C4-2B (cell line): Measurements from ENCODE around the gene SIGLEC1.

Experiments
- H3K27ac ChIP-seq: fragments of 450-650 bp; 2 replicates; pipeline ENCODE4 v1.5.1; 2017
- CTCF ChIP-seq: fragments of 450-650 bp; conservative IDR thresholded peaks from 2 replicates; pipeline ENCODE4 v1.5.1; 2017; ENCODE audit warnings: mild to moderate bottlenecking
- ZFX ChIP-seq: fragments of 450-650 bp; IDR thresholded peaks from 2 replicates; pipeline ENCODE4 v1.6.1; 2017

The SIGLEC1 gene

GRCh38 chr20:3738111-3739053 is 26.0 kb upstream of the SIGLEC1 start:
- peak overlapping the region; percentile 51 for H3K27ac ChIP-seq
- TF ChIP-seq ZFX (no peak), CTCF (no peak)

DNA sequence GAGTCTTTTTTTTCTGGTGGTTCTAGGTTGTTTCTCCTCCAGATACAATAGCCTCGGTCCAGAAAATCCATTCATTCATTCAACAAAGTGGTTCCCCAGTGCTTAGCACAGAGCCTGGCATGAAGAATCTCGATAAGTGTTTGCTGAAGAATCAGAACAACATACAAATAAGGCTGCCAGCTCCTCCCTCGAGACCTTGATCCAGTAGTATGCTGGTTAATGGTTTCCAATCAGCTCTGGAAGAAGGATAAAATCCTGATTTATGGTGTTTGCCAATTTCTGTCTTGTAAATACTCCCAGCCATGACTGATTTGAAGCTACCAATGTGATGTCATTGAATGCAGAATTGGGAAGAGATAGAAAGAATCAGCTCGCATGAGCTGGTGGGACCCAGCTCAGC is 23.4 kb upstream of the SIGLEC1 start:
- no peak overlapping the region for H3K27ac ChIP-seq
- no peak for TF ChIP-seq ZFX
- TF ChIP-seq CTCF: no peak

DNA sequence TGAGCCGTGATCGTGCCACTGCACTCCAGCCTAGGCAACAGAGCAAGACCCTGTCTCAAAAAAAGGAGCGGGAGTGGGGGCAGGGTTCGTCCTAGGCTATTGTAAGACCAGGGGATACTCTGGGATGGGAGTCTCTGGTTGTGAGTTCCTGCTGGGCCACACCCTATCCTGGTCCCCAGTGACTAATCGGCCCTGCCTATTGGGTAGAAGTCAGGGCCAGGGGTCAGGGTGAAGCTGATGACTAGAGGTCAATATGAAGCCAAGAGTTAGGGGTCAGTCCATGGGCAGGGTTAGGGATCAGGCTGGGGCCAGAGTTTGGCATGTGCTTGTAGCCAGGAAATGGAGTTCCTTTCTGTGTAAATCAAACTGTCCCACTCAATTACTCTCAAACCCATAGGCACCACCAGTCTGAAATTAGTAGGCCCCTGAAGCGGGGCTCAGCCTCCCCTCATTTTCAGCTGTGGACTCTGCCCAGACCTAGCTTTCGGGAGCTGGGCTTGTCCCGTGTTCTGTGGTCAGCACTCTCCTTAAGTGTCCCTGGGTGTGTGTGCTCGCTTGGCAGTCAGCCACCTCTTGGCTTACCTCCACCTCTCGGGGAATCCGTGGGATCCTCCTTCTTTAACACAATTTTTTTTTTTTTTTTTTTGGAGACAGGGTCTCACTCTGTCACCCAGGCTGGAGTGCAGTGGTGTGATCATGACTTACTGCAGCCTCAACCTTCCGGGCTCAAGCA is 21.9 kb upstream of the SIGLEC1 start:
- TF ChIP-seq ZFX: no peak
- no peak for TF ChIP-seq CTCF
- no peak overlapping the region for H3K27ac ChIP-seq

DNA sequence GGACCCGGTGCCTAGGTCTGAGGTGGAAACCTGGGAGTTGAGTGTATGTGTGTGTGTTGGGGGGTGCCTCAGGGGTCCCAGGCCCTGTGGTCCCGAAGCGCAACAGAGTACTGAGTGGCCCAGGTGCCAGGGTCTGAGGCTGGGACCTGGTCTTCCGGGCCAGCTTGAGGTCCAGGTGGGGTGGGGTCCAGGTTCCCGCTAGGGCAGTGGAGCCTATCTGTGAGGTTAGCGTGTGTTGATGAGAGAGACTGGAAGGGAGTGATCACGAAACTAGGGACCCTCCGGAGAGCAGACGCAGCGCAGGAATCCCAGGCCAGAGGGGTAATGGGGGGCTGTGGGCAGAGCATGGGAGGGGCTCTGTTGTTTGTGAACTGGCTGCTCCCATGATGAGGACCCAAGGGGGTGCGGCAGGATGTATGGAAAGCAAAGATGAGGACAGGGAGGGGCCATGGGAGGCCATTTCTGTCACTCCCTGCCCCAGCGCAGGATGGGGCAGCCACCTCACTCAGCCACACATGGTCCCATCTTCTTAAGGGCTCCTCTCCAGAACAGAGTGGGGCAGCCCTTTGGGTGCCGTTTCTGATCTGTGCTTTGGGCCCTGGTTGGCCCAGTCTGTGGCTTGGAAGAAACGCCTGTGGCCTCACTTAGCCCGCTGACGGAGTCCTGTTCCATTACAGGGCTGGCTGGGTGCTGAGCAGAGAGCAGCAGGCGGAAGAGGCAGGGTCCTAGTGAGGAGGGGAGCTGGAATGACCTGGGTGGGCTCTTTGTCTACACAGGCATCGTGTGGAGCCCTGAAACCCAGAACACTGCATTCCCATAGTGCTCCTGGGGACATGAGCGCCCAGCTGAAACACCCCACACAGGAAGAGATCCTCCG is 21.0 kb upstream of the SIGLEC1 start:
- no peak overlapping the region for H3K27ac ChIP-seq
- no peak for TF ChIP-seq CTCF
- TF ChIP-seq ZFX: no peak

GRCh38 chr20:3732327-3733118 is 20.1 kb upstream of the SIGLEC1 start, which contains the start of gene HSPA12B:
TSS of gene HSPA12B (plus strand) at chr20:3732685. CDS start at chr20:3738675, 5,990 bp downstream.
- no peak within 1 kb of the TSS for H3K27ac ChIP-seq
- TF ChIP-seq CTCF (no peak), ZFX (no peak)

GRCh38 chr20:3731944-3732326 is 19.5 kb upstream of the SIGLEC1 start:
- H3K27ac ChIP-seq: no peak overlapping the region
- no peak for TF ChIP-seq ZFX
- TF ChIP-seq CTCF: no peak
